Stimulated activated CD8-positive, alpha-beta memory T cell treated with anti-CD3 and anti-CD28 coated beads, Interleukin-7, amount 100 ng/mL, for 24 hours (primary cell): Measurements from ENCODE around the gene CD79B.
A peak's percentile ranks its signal among the peaks of the same experiment; 100 is the strongest.
"Not testable (repeated sequence)": the region's sequence is repeated elsewhere in the genome, so short reads cannot be mapped to it uniquely, and the experiment has no call there.

Experiments used
- DNase-seq: peaks from one replicate; pipeline ENCODE4 v3.0.0-alpha.2; 2020; ENCODE audit warnings: low read depth

The CD79B gene

DNA sequence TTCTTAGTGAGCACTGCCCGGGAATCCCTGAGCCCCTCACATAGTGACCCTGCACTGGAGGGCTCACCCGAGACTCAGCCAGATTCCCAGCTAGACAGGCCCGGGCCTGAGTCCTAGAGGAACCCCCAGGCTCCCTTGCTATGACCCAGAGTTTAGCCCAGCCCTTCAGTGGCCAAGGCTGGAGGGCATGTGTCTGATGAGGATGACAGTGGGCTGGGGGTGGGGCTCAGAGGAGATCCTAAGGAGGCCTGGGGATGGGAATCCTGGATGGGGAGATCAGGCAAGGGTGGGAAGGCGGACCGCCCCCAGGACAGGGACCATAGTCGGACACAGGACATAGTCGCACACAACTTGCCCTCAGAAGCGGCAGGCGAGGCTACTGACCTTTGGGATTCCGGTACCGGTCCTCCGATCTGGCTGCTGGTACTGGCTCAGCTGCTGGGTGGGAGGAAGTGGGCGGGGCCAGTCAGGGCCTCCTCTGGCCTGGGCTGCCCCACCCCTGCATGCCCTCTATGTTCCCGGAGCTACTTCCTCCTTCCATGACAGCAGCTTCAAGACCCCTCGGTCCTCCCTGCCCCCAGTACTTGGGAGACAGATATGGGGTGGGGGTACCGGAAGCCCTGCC, 1.1 kb downstream of the CD79B start:
- DNase-seq: peak; percentile 28

DNA sequence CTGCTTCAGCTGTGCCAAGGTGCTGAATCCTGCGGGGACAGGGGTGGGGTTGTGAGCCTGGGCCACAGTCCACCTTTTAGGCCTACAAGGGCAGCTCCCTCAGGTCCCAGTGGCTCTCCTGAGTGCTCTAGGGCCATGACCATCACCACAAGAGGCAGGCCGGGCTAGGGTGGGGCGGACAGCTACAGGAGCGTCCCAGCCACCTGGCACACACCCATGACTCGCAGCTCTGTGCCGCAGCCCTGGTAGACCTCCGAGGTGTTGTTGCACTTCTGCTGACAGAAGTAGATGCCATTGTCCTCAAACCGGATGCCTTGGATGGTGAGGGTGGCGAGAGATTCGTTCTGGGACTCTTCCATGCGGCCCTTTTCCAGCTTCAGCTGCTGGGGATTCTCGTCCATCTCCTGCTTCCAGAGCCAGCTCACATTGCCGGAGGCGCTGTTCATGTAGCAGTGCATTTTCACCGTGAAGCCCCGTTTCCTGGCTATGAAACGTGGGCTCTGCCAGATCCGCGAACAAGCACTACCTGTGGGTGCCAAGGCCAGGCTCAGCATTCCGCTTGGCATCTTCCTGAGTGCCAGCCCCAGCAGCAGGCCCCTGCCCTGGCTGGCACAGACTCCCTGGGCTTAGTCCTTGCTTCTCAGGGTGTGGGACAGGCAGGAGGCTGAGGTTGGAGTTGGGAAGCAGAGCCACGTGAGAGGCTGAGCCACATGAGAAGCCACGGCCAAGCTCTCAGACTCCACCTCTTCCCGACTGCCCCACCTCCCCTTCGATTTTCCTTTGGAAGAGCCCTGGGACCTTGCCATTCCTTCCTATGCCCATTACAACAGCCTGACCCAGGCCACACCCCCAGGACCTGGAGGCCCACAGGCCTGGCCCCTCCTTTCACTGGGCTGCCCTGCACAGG, 2.0 kb downstream of the CD79B start:
- DNase-seq: no peak

DNA sequence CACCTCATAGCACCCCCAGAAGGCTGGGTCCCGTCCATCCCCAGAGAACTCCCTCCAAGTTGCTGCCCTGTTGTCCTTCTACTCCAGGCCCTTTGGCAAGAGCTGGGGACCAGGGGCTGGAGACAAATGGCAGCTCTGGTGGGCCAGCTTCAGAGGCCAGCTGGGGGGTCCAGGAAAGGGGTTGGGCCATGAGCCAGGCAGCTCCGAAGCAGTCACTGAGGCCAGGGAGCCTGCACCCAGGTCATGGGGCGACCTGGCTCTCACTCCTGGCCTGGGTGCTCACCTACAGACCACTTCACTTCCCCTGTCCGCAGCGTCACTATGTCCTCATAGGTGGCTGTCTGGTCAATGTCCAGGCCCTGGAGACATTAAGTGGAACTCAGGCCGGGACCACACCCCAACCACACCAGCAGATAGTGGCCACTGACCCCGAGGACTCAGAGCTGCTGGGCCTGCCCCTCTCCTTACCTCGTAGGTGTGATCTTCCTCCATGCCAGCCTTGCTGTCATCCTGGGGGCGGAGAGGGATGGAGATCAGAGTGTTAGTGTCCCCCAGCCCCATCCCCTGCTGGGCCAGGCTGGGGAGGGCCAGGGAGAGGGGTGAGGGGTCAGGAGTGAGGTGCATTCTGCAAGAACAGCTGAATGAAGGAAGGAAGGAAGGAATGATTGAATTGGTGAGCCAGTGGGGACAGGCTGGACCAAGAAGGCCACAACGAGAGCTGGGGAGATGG, 3.0 kb downstream of the CD79B start:
- no peak for DNase-seq

DNA sequence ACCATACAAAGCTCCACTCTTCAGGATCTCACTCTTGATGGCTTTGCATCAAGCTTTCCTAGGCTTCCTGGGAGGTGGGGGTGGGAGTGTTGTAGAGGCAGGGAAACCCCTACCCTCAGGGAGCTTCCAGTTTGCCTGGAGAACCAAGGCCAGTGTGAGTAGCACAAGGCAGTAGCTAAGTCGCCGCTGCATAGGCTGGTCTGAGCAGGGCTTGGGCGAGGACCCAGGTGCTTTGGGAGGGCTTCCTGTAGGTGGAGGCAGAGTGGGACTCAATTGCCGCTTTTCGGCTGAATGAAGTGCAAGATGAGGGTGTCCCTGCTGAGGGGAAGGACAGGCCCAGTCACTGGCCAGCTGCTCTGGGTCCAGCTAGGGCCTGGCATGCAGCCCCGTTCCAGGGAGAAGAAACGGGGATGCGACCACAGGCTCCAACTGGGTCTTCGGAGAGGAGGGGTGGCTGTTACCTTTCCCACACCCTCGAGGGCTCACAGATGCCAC, 3.9 kb downstream of the CD79B start:
- DNase-seq: no peak

DNA sequence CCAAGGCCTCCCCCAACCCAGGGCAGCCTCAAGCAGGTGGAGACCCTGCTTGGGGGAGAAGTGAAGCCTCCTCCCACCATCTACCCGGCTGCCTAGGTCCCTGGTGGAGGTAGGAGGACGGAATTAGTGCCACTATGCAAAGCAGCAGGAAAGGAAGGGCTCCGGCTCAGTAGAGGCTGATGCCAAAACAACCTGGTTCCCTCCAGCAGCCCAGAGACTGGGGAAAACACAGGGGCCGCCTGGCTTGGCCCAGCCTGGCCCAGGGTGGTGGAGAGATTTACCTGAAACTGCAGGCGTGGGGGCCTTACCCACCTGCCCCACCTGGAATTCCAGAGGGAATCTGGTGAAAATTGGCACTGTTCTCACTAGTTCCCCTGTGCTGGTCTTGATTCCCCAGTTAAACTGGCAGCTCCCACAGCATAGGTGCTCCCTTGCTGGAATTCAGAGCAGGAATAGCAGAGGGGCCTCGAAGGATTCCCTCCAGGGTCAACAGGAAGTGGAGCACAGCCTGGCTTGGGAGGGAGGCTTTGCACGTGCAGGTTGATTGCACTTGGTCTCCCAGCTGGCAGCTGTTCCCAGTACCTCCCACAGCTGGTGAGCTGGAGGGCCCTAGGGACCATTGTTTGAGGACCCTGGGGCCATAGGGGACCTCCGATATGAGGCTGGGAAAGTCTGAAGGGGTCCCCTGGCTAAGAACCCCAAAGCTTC, 4.5 kb downstream of the CD79B start:
- DNase-seq: no peak

DNA sequence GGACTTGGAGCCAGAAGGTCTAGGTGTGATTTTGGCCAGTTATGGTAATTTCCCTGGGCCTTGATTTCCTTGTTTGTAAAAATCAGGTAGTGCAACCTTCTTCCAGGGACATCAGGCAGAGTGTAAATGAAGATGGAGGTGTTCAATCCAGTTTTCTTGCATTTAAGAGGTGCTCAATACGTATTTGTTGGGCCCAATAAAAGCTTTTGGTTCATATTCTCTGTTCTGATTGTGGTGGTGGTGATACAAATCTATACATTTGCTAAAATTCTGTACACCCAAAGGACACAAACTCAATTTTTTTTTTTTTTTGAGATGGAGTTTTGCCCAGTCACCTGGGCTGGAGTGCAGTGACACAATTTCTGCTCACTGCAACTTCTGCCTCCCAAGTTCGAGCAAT, 6.0 kb downstream of the CD79B start:
- no peak for DNase-seq

DNA sequence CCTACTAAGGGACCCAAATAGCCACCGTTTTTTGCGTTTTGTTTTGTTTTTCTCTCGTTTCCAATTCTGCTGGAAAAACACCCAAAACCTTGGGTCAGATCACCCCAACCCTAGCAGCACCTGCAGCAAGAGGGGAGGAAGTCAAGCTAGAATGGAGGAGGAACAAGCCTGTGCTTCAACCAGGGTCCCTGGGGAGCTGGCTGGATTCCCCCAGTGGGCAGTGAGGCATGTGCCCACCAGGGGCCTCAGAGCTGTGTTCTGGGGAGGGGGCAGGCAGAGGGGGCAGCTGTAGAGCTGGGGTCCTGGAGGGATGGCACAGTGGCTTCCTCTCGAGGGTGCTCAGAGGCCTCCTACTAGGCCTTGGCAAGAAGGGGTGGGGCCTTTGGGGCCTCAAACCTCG, 6.5 kb downstream of the CD79B start:
- no peak for DNase-seq

DNA sequence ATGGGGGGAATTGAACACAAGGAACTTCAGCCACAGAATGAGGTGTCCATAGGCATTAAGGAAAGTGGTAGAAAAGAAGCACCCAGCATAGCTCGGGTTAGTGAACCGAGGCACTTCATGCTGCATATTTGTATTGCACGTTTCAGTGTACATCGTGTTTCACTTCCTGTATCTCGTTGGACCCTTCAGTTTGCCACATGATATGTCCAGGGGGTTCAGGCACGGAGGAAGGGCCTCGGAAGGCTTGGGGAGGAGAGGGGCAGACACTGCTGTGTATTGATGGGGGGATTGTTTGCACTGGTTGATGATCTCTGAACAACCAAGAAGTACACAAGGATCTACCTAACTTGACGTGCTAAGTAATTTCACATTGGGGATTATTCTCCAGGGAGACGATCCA, 9.7 kb downstream of the CD79B start:
- not testable (repeated sequence) for DNase-seq

DNA sequence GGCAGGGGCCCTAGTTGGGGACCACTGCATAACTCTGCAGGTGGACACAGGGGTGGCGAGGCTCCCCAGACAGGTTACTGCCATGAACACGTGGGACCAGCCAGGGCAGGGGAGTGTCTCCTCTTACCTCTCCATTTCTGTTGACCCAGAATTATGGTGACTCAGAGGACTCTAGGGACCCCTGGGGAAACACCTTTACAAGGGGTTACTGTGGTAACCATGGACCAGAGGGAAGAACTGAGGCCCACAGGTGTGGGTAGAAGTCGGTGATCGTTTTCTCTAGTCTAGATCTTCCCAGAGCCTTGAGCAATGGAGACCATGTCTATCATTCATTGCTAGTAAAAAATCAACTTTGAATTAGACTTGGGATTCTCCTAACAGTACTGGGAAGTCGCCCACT, 11.4 kb downstream of the CD79B start:
- not testable (repeated sequence) for DNase-seq

DNA sequence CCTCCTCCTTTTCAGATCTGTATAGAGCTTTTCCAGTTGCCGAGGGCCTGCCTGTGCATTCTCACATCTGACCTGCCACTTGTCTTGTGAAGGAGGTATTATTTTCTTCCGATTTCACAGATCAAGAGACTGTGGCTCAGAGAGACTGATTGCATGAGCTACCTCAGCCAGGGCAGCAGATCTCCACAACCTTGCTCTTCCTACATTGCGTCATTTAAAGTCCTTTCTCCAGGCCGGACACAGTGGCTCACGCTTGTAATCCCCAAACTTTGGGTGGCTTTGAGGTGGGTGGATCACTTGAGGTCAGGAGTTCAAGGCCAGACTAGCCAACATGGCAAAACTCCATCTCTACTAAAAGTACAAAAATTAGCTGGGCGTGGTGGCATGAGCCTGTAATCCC, 12.1 kb downstream of the CD79B start:
- DNase-seq: not testable (repeated sequence)

DNA sequence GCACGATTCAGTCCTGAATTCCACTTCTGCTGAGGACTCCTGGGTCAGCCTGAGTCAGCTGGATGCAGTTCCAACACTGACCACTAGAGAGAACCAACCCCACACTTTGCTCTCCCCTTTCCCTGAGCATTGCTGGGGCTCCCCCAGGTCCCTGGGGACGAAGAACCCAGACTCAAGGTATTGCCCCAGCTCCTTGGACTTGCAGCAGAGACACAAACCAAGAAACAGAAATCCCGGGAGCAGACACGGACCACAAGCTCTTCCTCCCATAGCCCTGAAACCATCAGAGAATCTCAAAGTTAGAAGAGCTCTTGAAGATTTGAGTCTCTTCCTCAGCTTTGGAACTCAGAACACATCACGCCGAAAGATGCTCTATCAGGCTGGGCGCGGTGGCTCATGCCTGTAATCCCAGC, 12.8 kb downstream of the CD79B start:
- DNase-seq: peak; percentile 33

DNA sequence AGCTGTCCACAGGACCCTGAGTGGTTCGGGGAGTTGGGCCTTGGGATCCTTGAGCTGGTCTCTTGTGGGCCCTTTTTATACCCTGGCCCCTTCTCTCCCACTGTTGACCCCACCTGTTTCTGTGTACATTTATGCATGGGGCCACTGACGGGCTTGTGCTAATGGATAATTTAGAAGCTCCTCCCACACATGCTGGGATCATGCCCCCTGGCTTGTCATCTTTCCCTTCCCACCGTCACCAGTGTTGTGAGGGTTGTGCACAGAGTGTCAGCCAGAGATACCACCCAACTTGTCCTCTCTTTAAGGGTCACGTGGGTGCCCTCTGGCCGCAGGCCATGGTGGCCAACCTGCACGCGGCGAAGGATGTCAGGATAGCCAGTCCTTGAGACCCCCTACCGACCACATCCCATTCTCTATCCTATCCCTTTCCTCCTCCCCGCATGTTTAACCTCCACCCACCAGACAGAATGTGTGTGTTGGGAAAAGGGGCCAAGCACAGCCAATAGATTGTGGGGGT, 13.3 kb downstream of the CD79B start, which contains the start of gene GH1:
Gene GH1 (minus strand): TSS at position 51 of the 517 bp plus-strand sequence. CDS start 63 bp downstream, outside the sequence.
- not testable (repeated sequence) for DNase-seq

DNA sequence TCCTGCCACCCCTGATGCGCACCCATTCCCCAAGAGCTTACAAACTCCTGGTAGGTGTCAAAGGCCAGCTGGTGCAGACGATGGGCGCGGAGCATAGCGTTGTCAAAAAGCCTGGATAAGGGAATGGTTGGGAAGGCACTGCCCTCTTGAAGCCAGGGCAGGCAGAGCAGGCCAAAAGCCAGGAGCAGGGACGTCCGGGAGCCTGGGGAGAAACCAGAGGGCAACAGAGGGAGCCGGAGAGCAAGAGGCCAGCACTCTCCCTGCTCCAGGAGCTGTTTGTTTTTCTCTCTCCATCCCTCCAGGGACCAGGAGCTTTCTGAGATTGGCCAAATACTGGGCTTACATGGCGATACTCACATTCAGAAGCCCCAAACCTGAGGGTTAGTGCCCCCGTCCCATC, 13.8 kb downstream of the CD79B start:
- no peak for DNase-seq

DNA sequence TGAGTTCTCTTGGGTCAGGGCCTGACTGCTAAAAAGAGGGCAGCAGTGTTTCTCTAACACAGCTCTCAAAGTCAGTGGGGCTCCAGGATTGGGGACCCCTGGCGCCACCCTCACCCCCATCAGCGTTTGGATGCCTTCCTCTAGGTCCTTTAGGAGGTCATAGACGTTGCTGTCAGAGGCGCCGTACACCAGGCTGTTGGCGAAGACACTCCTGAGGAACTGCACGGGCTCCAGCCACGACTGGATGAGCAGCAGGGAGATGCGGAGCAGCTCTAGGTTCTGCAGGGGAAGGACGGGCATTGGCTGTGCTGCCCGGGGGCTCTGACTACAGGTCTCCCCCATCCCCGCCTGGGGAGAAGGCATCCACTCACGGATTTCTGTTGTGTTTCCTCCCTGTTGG, 14.5 kb downstream of the CD79B start:
- DNase-seq: no peak

DNA sequence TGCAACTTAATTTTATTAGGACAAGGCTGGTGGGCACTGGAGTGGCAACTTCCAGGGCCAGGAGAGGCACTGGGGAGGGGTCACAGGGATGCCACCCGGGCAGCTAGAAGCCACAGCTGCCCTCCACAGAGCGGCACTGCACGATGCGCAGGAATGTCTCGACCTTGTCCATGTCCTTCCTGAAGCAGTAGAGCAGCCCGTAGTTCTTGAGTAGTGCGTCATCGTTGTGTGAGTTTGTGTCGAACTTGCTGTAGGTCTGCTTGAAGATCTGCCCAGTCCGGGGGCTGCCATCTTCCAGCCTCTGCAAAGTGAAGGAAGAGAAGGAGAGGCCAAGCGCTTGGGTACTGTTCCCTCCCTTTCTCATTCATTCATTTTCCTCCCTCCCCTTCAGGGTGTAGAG, 14.9 kb downstream of the CD79B start:
- not testable (repeated sequence) for DNase-seq

DNA sequence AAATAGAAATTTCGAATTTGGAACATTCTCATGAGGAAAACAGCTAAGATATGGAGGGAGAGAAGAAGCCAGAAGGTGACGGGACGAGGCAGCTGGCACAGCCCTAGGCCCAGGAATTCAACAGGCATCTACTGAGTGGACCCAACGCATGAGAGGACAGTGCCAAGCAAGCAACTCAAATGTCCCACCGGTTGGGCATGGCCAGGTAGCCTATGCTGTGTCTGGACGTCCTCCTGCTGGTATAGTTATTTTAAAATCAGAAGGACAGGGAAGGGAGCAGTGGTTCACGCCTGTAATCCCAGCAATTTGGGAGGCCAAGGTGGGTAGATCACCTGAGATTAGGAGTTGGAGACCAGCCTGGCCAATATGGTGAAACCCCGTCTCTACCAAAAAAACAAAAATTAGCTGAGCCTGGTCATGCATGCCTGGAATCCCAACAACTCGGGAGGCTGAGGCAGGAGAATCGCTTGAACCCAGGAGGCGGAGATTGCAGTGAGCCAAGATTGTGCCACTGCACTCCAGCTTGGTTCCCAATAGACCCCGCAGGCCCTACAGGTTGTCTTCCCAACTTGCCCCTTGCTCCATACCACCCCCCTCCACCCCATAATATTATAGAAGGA, 15.5 kb downstream of the CD79B start:
- DNase-seq: no peak

DNA sequence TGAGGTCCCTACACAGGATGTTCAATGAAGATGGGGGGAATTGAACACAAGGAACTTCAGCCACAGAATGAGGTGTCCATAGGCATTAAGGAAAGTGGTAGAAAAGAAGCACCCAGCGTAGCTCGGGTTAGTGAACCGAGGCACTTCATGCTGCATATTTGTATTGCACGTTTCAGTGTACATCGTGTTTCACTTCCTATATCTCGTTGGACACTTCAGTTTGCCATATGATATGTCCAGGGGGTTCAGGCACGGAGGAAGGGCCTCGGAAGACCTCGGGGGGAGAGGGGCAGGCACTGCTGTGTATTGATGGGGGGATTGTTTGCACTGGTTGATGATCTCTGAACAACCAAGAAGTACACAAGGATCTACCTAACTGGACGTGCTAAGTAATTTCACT, 16.4 kb downstream of the CD79B start:
- not testable (repeated sequence) for DNase-seq

DNA sequence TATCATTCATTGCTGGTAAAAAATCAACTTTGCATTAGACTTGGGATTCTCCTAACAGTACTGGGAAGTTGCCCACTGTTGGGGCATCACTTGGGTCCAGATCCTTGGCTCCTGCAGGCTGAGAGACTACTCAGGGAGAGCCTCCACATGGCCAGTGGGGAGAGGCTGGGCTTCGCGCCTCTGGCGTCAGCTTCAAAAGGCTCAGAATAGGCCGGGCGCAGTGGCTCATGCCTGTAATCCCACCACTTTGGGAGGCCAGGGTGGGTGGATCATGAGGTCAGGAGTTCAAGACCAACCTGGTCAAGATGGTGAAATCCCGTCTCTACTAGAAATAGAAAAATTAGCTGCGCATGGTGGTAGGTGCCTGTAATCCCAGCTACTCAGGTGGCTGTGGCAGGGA, 17.7 kb downstream of the CD79B start:
- no peak for DNase-seq

DNA sequence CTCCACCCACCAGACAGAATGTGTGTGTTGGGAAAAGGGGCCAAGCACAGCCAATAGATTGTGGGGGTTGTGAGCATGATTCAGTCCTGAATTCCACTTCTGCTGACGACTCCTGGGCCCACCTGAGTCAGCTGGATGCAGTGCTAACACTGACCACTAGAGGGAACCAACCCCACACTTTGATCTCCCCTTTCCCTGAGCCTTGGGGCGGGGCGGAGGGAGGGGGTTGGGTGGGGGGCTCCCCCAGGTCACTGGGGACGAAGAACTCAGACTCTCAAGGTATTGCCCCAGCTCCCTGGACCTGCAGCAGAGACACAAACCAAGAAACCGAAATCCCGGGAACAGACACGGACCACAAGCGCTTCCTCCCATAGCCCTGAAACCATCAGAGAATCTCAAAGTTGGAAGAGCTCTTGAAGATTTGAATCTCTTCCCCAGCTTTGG, 20.5 kb downstream of the CD79B start:
- peak; percentile 46 for DNase-seq

DNA sequence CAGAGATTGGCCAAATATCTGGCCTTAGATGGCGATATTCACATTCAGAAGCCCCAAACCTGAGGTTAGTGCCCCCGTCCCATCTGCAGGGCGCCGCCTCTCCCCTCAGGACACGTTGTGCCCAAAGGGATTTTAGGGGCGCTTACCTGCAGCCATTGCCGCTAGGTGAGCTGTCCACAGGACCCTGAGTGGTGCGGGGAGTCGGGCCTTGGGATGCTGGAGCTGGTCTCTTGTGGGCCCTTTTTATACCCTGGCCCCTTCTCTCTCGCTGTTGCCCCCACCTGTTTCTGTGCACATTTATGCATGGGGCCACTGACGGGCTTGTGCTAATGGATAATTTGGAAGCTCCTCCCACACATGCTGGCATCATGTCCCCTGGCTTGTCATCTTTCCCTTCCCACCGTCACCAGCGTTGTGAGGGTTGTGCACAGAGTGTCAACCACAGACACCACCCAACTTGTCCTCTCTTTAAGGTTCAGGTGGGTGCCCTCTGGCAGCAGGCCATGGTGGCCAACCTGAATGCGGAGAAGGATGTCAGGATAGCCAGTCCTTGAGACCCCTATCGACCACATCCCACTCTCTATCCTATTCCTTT, 21.0 kb downstream of the CD79B start, which contains the start of gene CSHL1:
Gene CSHL1 (minus strand): TSS at position 218 of the 595 bp plus-strand sequence. CDS start 62 bp downstream, at position 156.
- DNase-seq: no peak

DNA sequence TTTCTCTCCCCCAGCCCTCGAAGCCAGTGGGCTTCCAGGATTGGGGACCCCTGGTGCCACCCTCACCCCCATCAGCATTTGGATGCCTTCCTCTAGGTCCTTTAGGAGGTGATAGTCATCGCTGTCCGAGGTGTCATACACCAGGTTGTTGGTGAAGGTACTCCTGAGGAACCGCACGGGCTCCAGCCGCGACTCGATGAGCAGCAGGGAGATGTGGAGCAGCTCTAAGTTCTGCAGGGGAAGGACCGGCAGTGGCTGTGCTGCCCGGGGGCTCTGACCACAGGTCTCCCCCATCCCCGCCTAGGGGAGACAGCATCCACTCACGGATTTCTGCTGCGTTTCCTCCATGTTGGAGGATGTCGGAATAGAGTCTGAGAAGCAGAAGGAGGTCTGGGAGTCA, 22.0 kb downstream of the CD79B start:
- DNase-seq: no peak
